Measurements from ENCODE around the gene ARL2. TPM values are rescaled to one million over a fixed set of nuclear protein-coding genes. Genes with fewer than 3 reads are reported as not detected.

The ARL2 gene
- total RNA-seq, 2 donors from 2014 or later: 127 to 199 TPM

DNA sequence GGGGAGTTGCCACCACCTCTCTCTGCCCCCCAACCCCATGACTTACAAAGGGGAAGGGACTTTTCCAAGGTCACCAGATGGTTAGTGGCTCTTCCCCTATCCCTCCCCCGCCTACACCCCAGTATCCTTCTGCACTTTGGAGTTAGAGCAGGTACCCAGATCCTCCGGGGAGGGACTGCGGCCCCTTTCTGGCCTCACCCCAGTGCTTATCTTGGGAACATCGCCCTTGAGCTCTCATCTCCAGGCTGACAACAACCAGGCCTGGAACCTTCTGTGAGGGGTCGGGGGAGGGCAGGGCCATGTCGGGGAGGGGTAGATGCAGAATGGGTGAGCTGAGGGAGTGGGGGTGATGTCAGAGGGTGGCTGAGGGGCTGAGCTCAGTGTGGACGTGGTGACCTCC lies 51.9 kb downstream of the ARL2 start:
- no peak for TF ChIP-seq CTCF (conservative IDR thresholded peaks at IDR 0.05)
- no peak overlapping the region for H3K27ac Mint-ChIP-seq
- no peaks in the 10 kb centered on the region for H3K9me3 ChIP-seq (ENCODE audit: control insufficient read depth, low read length)
- H3K36me3 ChIP-seq (ENCODE audit: control insufficient read depth, insufficient read depth, low read length): no peaks in the 10 kb centered on the region
- WGBS, 2 experiments (ENCODE audit: insufficient coverage in 1 of 2, insufficient read length in 1 of 2): 93 to 97% methylated on average over 5 to 7 of the region's 7 CpGs
- H3K27me3 Mint-ChIP-seq (ENCODE audit: insufficient read depth): no peaks in the 10 kb centered on the region
- H3K4me3 ChIP-seq (ENCODE audit: low read length): no peak overlapping the region
- peaks cover 1% of the 10 kb centered on the region for H3K4me1 Mint-ChIP-seq
- peaks cover 4% of the 10 kb centered on the region for H3K4me1 ChIP-seq (ENCODE audit: control insufficient read depth, insufficient read depth, low read length)
- H3K36me3 Mint-ChIP-seq (ENCODE audit: low read depth): no peaks in the 10 kb centered on the region
- no peaks in the 10 kb centered on the region for H3K9me3 Mint-ChIP-seq
- H3K27me3 ChIP-seq (ENCODE audit: control insufficient read depth, insufficient read depth, low read length, poor library complexity, severe bottlenecking): no peaks in the 10 kb centered on the region
- H3K4me3 Mint-ChIP-seq: no peak overlapping the region
- H3K27ac ChIP-seq (ENCODE audit: low read depth, low read length): no peak overlapping the region
- H3K9ac ChIP-seq (ENCODE audit: extremely low read depth, low read length, poor library complexity, severe bottlenecking): no peak overlapping the region
- DNase-seq: no peak

DNA sequence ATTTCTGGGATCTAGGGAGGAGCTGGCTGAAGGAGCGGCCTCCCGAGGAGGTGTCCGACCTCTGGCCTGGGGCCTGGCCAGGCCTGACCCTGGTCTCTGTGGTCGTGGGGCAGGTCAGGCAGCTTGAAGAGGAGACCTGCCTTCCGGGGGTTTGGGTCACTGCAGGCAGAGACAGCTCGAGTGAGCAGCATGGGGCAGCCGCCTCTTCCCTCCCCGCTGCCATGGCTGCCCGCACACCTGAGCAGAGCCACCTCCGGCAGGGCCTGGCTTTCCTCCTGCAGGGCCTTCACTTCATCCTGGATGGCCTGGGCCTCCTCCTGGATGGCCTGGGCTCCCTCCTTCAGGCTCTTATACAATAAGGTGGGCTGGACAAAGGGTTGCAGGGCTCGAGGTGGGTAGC lies 52.4 kb downstream of the ARL2 start:
- H3K27me3 ChIP-seq (ENCODE audit: control insufficient read depth, insufficient read depth, low read length, poor library complexity, severe bottlenecking): no peaks in the 10 kb centered on the region
- H3K4me1 ChIP-seq (ENCODE audit: control insufficient read depth, insufficient read depth, low read length): peaks cover 4% of the 10 kb centered on the region
- DNase-seq: no peak
- no peaks in the 10 kb centered on the region for H3K36me3 Mint-ChIP-seq (ENCODE audit: low read depth)
- H3K4me3 Mint-ChIP-seq: no peak overlapping the region
- 87 to 89% methylated on average over 3 to 11 of the region's 11 CpGs for WGBS, 2 experiments (ENCODE audit: insufficient coverage in 1 of 2, insufficient read length in 1 of 2)
- H3K4me1 Mint-ChIP-seq: peaks cover 1% of the 10 kb centered on the region
- no peak overlapping the region for H3K27ac ChIP-seq (ENCODE audit: low read depth, low read length)
- H3K9me3 ChIP-seq (ENCODE audit: control insufficient read depth, low read length): no peaks in the 10 kb centered on the region
- H3K4me3 ChIP-seq (ENCODE audit: low read length): no peak overlapping the region
- H3K36me3 ChIP-seq (ENCODE audit: control insufficient read depth, insufficient read depth, low read length): no peaks in the 10 kb centered on the region
- H3K9me3 Mint-ChIP-seq: no peaks in the 10 kb centered on the region
- H3K27me3 Mint-ChIP-seq (ENCODE audit: insufficient read depth): no peaks in the 10 kb centered on the region
- H3K27ac Mint-ChIP-seq: no peak overlapping the region
- no peak for TF ChIP-seq CTCF (conservative IDR thresholded peaks at IDR 0.05)
- H3K9ac ChIP-seq (ENCODE audit: extremely low read depth, low read length, poor library complexity, severe bottlenecking): no peak overlapping the region

DNA sequence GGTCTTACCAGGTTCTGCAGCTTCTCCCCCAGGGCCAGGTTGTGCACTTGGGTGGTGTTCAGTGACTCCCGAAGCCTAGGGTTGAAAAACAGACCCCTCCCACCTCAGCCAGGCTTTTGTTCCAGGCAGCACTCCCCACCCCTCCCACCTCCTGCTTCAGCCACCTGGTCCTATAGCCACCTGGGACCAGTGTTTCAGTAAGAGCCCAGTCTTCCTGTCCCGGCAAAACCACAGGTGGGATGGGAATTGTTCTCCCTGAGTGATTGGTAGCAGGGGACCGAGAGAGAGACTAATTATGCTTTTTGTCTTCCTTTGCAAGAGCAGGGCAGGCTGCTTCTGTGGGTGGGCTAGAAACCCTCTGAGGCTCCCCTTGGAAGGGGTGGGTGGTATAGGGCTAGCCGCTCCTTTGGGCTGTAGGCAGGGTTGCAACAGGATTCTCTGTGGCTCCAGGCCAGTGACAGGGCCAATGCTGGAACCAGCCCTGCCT lies 52.9 kb downstream of the ARL2 start:
- Mint-ChIP-seq H3K36me3 (ENCODE audit: low read depth) (no peaks in the 10 kb centered on the region), H3K27me3 (ENCODE audit: insufficient read depth) (no peaks in the 10 kb centered on the region), H3K4me3 (no peak overlapping the region), H3K27ac (no peak overlapping the region), H3K9me3 (no peaks in the 10 kb centered on the region), H3K4me1 (peaks cover 1% of the 10 kb centered on the region)
- H3K9ac ChIP-seq (ENCODE audit: extremely low read depth, low read length, poor library complexity, severe bottlenecking): no peak overlapping the region
- WGBS, 2 experiments (ENCODE audit: insufficient coverage in 1 of 2, insufficient read length in 1 of 2): 76% methylated on average over 4 of the region's 4 CpGs; no CpG with 5 or more reads in 1 of the 2 experiments
- no peaks in the 10 kb centered on the region for H3K36me3 ChIP-seq (ENCODE audit: control insufficient read depth, insufficient read depth, low read length)
- TF ChIP-seq CTCF (conservative IDR thresholded peaks at IDR 0.05): no peak
- H3K27ac ChIP-seq (ENCODE audit: low read depth, low read length): no peak overlapping the region
- H3K4me1 ChIP-seq (ENCODE audit: control insufficient read depth, insufficient read depth, low read length): peaks cover 4% of the 10 kb centered on the region
- no peaks in the 10 kb centered on the region for H3K27me3 ChIP-seq (ENCODE audit: control insufficient read depth, insufficient read depth, low read length, poor library complexity, severe bottlenecking)
- no peaks in the 10 kb centered on the region for H3K9me3 ChIP-seq (ENCODE audit: control insufficient read depth, low read length)
- no peak overlapping the region for H3K4me3 ChIP-seq (ENCODE audit: low read length)
- DNase-seq: peak; percentile 64

Data from endodermal cell (in vitro differentiated cells).